Ishikawa (cell line): ENCODE results near the gene STPG4.

ENCODE experiments used
- CEBPB ChIP-seq: IDR thresholded peaks from 2 replicates; pipeline ENCODE4 v1.6.1; 2012
- CREB1 ChIP-seq: IDR thresholded peaks from 2 replicates; pipeline ENCODE4 v1.6.1; 2012; ENCODE audit warnings: low read depth
- EGR1 ChIP-seq: IDR thresholded peaks from 2 replicates; pipeline ENCODE4 v1.6.1; 2012
- EP300 ChIP-seq: IDR thresholded peaks from 2 replicates; pipeline ENCODE4 v1.6.1; 2012; ENCODE audit warnings: borderline replicate concordance
- FOXM1 ChIP-seq: IDR thresholded peaks from 2 replicates; pipeline ENCODE4 v1.6.1; 2012; ENCODE audit warnings: low read depth, borderline replicate concordance
- NFIC ChIP-seq: IDR thresholded peaks from 2 replicates; pipeline ENCODE4 v1.6.1; 2012
- RAD21 ChIP-seq: IDR thresholded peaks from 2 replicates; pipeline ENCODE4 v1.6.1; 2012; ENCODE audit warnings: low read depth
- TAF1 ChIP-seq: IDR thresholded peaks from 2 replicates; pipeline ENCODE4 v1.6.1; 2012; ENCODE audit warnings: low read depth, mild to moderate bottlenecking
- TCF12 ChIP-seq: IDR thresholded peaks from 2 replicates; pipeline ENCODE4 v1.6.1; 2012; ENCODE audit warnings: low read depth
- TEAD4 ChIP-seq: IDR thresholded peaks from 2 replicates; pipeline ENCODE4 v1.6.1; 2012
- YY1 ChIP-seq: IDR thresholded peaks from 2 replicates; pipeline ENCODE4 v1.6.1; 2012; ENCODE audit warnings: low read depth
- ZBTB7A ChIP-seq: IDR thresholded peaks from 2 replicates; pipeline ENCODE4 v1.6.1; 2012; ENCODE audit warnings: low read depth
- TF ChIP-seq, protein P1 (sequence below): IDR thresholded peaks from 2 replicates; pipeline ENCODE4 v1.6.1; 2012; ENCODE audit warnings: low read depth, mild to moderate bottlenecking
- TF ChIP-seq, protein P2 (sequence below): IDR thresholded peaks from 2 replicates; pipeline ENCODE4 v1.6.1; 2012
- TF ChIP-seq, protein P3 (sequence below): IDR thresholded peaks from 2 replicates; pipeline ENCODE4 v1.6.1; 2012

Gene STPG4

DNA sequence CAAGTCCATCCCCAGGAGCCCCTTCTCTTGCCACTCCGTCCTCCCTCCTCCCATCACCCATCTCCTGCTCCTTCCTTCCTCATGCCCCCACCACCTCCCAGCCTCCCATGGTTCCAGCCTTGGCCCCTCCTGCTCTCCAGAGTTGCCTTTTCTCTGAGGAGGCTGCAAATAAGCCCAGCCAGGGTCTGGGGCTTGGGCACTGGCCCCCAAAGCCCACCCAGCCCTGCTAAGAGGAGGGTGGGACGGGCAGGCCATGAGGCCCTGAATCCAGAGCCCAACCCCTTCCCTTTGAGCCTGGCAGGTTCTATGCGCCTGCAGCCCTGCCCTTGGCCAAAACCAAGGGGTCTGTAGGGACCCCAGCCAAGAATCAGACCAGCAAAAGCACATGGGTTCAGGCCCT lies 71.6 kb downstream of the STPG4 start:
- TF ChIP-seq YY1 (no peak), ZBTB7A (0 out of 2 replicates have a peak, but pooled peaks have one; percentile 15), CEBPB (no peak)
- TF ChIP-seq, protein P1, sequence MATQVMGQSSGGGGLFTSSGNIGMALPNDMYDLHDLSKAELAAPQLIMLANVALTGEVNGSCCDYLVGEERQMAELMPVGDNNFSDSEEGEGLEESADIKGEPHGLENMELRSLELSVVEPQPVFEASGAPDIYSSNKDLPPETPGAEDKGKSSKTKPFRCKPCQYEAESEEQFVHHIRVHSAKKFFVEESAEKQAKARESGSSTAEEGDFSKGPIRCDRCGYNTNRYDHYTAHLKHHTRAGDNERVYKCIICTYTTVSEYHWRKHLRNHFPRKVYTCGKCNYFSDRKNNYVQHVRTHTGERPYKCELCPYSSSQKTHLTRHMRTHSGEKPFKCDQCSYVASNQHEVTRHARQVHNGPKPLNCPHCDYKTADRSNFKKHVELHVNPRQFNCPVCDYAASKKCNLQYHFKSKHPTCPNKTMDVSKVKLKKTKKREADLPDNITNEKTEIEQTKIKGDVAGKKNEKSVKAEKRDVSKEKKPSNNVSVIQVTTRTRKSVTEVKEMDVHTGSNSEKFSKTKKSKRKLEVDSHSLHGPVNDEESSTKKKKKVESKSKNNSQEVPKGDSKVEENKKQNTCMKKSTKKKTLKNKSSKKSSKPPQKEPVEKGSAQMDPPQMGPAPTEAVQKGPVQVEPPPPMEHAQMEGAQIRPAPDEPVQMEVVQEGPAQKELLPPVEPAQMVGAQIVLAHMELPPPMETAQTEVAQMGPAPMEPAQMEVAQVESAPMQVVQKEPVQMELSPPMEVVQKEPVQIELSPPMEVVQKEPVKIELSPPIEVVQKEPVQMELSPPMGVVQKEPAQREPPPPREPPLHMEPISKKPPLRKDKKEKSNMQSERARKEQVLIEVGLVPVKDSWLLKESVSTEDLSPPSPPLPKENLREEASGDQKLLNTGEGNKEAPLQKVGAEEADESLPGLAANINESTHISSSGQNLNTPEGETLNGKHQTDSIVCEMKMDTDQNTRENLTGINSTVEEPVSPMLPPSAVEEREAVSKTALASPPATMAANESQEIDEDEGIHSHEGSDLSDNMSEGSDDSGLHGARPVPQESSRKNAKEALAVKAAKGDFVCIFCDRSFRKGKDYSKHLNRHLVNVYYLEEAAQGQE: no peak

DNA sequence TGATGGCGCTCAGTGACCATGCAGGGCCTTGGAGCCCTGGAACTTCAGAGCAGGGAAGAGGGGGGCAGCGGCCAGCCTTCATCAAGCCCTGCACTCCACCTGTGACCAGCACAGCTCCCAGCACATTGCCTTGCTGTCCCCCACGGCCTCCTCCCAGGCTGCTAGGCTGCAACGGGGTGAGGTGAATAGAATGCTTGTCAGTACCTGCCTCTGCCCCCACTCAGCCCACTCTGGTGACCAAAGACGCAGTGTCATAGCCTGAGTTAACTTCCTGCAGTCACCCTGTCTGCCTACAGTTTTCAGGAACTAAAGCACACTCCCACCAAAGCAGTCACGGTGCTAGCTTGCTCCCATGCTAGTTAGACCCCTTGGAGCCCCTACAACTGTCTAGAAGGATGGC lies 72.1 kb downstream of the STPG4 start:
- TF ChIP-seq CREB1: no peak
- TF ChIP-seq ZBTB7A: 0 out of 2 replicates have a peak, but pooled peaks have one; percentile 38

DNA sequence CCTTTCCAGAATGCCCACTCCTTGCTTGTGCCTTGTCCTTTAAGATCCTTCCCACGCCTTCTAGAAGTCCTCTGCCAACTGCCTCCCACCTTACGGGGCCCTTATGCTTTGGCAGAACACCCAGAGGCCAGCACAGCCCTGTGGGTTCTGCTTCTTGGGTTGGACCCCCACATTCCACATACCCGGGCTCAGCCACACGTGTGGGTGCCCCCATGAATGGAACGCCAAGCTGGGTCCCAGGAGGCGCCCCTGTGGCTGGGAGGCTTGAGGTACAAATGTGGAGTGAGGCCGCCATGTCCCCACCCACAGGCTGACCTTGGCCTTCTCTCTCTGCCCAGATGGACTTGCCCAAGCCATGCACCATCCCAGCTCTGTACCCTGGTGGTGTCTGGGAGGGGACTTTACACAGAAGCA lies 74.2 kb downstream of the STPG4 start:
- TF ChIP-seq FOXM1 (no peak), TCF12 (no peak), TAF1 (no peak), RAD21 (no peak), CEBPB (no peak), NFIC (no peak)
- TF ChIP-seq, protein P2, sequence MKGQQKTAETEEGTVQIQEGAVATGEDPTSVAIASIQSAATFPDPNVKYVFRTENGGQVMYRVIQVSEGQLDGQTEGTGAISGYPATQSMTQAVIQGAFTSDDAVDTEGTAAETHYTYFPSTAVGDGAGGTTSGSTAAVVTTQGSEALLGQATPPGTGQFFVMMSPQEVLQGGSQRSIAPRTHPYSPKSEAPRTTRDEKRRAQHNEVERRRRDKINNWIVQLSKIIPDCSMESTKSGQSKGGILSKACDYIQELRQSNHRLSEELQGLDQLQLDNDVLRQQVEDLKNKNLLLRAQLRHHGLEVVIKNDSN: no peak

DNA sequence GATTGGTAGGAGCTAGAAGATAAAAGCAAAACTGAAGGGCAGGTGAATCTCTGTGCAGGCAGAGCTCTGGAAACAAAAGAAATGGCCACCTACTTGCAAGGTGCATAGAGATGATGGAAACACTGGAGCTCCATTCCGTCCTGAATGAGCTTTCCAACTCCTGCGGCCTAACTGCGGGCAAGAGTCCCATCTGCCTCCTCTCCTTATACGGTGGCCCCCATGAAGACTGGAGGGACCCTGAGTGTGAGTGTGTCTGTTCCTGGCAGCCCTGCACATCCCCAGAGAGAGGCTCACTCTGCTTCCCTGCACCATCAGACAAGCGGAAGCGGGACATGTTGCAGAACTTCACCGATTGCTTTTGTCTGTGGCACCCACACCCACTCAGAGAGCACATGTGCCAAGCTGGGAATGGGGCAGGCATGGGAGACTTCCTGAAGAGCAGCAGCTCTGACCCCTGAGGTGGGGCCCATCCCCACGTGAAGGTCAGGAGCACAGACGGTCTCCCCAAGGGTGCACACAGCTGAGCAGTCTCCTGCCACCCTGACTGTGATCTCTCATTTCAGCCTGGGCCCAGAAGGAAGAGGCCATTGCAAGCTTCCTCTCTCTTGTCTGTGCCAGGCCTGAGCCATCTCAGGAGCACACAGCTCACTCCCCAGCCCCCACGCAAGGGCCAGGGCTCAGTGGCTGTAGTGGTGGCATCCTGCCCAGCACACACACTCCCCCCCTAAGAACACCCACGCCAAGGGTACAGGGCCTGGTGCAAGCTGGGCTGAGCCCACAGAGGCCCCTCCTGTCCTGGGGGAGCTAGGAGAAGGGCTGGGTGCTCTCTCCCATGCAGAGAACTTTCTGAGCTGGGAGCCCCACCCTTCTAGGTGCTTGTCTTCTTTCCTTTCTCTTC lies 75.3 kb downstream of the STPG4 start:
- no peak for TF ChIP-seq FOXM1
- no peak for TF ChIP-seq YY1
- TF ChIP-seq, protein P2: no peak
- TF ChIP-seq TCF12: no peak
- TF ChIP-seq EGR1: no peak
- no peak for TF ChIP-seq CREB1
- TF ChIP-seq TAF1: no peak
- TF ChIP-seq, protein P3, sequence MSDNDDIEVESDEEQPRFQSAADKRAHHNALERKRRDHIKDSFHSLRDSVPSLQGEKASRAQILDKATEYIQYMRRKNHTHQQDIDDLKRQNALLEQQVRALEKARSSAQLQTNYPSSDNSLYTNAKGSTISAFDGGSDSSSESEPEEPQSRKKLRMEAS: no peak
- TF ChIP-seq, protein P1: no peak
- no peak for TF ChIP-seq TEAD4
- no peak for TF ChIP-seq RAD21
- no peak for TF ChIP-seq ZBTB7A
- no peak for TF ChIP-seq CEBPB
- no peak for TF ChIP-seq EP300
- TF ChIP-seq NFIC: no peak

DNA sequence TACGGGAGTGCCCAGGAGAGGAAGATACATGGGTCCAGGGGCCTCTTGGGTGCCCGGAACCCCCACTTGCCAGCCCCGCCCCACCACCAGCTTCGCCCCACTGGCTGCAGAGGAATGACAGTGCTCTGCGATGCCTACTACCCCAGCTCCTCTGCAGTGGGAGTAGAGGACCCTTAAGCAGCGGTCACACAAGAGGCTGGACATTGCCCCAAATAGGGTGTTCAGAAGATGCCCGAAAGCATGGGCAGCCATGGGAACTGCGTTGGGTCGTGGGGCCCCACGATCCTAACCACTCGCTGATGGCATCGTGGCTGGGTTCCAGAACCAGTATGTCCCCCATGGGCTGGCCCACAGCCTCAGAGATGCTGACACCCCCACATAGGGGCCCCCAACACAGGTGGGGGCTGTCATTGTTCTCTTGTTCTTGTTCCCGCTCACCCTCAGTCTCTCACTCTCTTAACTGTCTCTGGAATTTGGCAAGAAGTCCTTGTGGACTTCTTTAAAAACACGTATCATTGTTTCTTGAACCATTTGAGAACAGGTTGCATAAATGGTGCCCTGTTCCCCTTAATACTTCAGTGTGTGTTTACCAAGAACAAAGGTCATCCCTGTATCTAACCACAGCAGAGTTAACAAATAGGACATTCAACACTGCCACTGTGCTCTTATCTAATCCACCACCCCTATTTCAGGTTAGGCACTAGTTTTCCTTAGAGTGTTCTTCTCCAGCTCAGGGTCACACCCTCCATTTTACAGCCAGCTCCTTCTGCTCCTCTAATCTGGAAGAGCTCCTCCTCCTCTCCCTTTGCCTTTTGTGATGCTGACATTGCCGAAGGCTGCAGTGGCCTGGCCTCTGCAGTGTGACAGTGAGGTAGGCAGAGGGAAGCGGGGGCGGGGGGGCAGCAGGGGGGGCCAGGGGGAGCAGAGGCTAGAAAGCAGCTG lies 76.3 kb downstream of the STPG4 start:
- TF ChIP-seq RAD21 (no peak), YY1 (no peak)

DNA sequence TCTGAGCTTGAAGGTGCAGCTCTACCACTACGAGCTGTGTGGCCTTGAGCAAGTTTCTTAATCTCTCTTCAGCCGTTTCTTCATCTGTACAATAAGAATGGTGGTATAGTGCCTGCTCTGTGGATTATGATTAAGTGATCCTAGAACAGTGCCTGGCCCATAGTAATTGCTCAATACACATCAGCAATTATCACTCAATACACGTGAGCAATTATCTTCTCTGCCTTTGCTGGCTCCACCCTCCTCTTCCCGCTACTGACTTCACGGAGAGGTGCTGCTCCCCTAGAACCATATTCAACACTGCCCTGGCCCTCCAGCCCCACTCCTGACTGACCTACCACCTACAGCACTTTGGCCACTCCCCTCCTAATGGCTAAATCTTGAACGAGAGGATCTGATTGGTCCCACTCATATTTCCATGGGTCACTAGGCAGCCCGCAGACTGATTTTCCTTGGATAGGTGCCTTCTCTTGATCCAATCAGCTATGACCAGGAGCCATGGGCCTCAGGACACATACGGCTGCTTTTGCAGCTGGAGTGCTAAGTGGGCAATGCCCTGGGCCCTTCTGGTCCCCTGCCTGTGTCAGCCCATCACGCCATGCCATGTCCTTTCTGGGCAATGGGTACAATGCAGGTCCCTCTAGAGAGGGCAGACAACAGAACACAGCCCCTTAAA lies 77.5 kb downstream of the STPG4 start:
- no peak for TF ChIP-seq TAF1
- no peak for TF ChIP-seq EGR1
- TF ChIP-seq CEBPB: peak; percentile 53; the same call in 1 of the 2 replicates
- no peak for TF ChIP-seq TEAD4
- no peak for TF ChIP-seq NFIC
- TF ChIP-seq ZBTB7A: no peak
- TF ChIP-seq EP300: no peak
- TF ChIP-seq TCF12: no peak
